Inferior parietal cortex (tissue), 1 donor: ENCODE data around the gene PTPRJ.
"Not testable (repeated sequence)": the region's sequence is repeated elsewhere in the genome, so short reads cannot be mapped to it uniquely, and the experiment has no call there.

ENCODE experiments used
- DNase-seq: peaks from one replicate; pipeline ENCODE4 v3.0.0-alpha.2; 2016; ENCODE audit errors: extremely low spot score

PTPRJ gene

GRCh38 chr11:48111891-48112290 is 131.5 kb downstream of the PTPRJ start:
- DNase-seq, result no peak

DNA sequence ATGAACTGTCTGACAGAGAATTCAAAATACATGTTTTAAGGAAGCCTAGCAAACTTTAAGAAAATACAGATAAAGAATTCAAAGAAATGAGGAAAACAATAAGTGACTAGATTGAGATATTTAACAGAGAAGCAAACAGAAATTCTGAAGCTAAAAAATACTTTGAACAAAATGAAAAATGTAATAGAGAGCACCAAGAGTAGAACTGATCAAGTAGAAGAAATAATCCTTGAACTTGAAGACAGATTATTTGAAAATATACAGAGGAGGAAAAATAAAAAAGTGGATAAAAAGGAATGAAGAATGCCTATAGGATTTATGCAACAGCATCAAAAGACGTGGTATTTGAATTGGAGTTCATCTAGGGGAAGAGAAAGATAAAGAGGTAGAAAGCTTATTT is 134.4 kb downstream of the PTPRJ start:
- DNase-seq, result no peak

GRCh38 chr11:48116437-48117228 is 136.3 kb downstream of the PTPRJ start:
- no peak for DNase-seq

- DNase-seq, result no peak
These were observed 141.9 kb downstream of the PTPRJ start for GRCh38 chr11:48122246-48122645.

- no peak for DNase-seq
These were observed 142.3 kb downstream of the PTPRJ start for GRCh38 chr11:48122656-48123055.

GRCh38 chr11:48123254-48123875 is 143.0 kb downstream of the PTPRJ start:
- no peak for DNase-seq

GRCh38 chr11:48123934-48124755 is 143.8 kb downstream of the PTPRJ start:
- DNase-seq, result no peak

DNA sequence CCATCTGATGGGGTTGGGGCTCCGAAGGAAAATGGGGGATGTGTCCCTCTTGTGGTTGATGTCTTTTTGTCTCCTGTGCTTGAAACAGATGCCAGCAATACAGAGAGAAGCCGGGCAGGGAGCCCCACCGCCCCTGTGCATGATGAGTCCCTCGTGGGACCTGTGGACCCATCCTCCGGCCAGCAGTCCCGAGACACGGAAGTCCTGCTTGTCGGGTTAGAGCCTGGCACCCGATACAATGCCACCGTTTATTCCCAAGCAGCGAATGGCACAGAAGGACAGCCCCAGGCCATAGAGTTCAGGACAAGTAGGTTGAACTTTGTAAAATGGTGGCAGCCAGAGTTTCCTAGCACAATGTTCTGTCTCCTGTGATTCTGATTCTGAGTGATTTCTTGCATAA is 144.5 kb downstream of the PTPRJ start:
- DNase-seq, result no peak

DNA sequence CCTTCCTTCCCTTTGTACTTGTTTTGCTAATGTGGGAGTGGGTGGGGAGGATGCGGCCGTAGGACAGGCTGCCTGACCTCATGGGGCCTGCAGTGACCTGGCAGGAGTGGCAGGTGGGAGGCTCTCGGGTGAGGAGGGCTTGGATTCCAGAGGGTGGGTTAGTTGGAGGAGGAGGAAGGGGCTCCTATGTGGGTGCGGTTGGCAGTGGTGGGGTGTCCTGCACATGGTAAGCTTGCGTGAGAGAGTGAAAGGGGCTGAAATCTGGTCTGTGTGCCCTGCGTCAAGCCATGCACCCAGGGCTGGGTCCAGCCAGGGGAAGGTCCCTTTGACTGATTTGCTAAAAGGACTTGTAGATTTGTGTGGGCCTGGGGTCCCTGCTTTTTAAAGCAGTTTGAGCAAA is 145.5 kb downstream of the PTPRJ start:
- DNase-seq, result no peak

DNA sequence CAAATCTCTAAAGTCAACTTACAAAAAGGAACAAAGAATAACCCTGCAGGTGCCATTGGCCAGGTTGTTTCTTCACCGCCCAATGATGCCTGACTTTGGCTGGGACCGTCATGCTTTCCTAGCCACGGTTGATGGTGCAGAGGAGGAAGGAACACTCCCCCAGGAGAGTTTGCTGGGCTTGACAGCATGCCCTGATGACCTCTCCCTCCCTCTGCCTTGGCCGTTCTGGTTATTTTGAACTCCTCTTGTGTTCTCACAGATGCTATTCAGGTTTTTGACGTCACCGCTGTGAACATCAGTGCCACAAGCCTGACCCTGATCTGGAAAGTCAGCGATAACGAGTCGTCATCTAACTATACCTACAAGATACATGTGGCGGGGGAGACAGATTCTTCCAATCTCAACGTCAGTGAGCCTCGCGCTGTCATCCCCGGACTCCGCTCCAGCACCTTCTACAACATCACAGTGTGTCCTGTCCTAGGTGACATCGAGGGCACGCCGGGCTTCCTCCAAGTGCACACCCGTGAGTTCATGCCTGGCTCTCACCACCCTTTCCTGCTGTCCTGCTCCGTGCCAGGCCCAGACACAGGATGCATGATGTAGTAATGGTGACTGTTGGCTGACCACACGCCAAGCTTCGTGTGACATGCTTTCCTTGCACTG is 147.3 kb downstream of the PTPRJ start:
- DNase-seq, result no peak

DNA sequence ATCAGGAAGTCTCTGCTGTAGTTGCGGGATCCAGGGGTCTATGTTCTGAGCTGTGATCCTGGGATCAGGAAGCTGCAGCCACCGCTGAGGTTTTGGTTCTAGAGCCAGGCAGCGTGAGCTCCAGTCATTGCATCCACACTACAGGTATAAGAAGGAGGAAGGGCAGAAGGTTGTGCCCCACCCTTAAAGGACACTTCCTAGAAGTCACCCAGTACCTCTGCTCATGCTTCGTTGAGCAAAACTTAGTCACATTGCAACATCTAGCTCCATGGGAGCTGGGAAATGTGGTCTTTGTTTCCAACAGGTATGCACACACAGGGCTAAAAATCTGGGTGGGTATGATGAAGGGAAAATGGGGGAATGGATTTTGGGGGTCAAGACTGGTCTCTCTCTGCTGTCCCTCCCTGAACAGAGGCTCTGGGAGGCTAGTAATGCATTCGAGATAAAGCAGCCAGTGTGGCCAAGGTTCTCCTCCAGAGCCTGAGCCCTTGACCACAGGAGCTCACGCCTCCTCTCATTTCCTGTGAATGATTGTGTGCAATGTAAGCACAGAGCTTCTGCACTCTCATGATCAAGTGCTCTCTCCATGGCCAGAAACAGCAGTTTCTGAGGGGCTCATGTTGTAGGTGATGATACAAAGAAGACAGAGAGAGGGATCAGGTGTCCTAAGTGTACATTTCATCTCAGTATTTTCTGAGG is 149.5 kb downstream of the PTPRJ start:
- DNase-seq, result no peak

GRCh38 chr11:48134221-48134922 is 154.0 kb downstream of the PTPRJ start:
- no peak for DNase-seq

DNA sequence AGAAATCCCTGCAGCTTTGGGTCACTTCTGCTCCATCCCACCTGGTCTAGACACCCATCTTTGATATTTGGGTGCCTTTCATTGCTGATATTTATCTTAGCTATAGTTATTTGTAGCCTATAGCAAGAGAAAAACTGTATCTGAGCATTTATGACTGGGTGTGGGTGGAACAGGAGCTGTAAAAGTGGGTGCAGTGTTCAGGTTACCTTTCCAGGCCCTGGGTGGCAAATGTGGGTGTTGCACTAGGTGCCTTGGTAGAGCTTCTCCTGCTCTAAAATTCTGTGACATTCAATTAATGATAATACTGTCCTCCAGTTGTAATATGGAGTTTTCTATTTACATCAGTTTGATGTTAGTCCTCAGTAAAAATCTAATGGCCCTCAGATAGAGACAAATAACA is 157.9 kb downstream of the PTPRJ start:
- no peak for DNase-seq

DNA sequence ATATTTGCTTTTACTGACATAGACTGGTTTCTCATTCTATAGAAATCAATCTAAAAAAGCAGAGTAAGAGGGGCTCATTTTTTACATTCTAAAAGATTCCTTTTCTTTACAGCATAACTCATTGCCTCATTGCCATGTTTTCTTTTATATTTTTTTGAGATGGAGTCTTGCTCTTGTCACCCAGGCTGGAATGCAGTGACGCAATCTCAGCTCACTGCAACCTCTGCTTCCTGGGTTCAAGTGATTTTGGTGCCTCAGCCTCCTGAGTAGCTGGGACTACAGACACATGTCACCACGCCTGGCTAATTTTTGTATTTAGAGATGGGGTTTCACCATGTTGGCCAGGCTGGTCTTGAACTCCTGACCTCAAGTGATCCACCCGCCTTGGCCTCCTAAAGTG is 159.5 kb downstream of the PTPRJ start:
- not testable (repeated sequence) for DNase-seq

GRCh38 chr11:48141475-48142122 is 161.2 kb downstream of the PTPRJ start:
- DNase-seq, result no peak

DNA sequence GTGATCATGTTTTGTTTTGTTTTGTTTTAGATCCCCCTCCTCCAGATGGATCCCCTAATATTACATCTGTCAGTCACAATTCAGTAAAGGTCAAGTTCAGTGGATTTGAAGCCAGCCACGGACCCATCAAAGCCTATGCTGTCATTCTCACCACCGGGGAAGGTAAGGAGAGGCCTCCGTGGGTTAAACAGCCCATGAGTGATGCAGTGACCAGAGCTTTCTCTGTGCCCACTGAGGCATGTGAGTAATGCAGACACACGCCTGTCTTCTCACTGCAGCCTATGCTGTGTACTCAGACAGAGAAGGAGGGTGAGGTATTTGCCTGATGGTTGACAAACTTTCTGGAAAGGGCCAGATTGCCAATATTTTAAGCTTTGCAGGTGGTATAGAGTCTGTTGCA is 162.5 kb downstream of the PTPRJ start:
- DNase-seq, result no peak

GRCh38 chr11:48148749-48149148 is 168.4 kb downstream of the PTPRJ start:
- DNase-seq, result no peak

GRCh38 chr11:48150213-48150612 is 169.9 kb downstream of the PTPRJ start:
- no peak for DNase-seq

DNA sequence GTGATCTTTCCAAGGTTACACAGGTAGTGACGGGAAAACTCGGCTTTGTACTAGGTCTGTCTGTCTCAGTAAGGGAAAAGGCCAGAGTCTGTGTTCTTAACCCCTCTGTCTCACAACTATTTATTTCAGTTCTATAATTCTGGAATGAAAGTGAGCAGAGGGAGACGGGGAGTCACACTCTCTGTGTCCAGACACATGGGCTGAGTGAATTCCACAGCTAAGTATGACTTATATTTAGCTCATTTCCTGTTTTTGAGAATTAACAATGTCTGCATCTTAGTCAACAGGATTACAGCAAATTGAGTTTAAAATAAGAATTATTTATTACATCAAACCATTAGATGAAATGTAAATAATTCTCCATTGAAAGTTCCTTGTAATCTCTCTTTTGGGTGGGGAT is 173.8 kb downstream of the PTPRJ start:
- no peak for DNase-seq
